Stimulated activated CD4-positive, alpha-beta T cell treated with anti-CD3 and anti-CD28 coated beads, Interleukin-1b, Interleukin-23, amount 100 ng/mL, for 4 hours (primary cell): Measurements from ENCODE around the gene PLXNA2.

Experiments used
- DNase-seq, 2 donors: peaks; one replicate each; pipeline ENCODE4 v3.0.0-alpha.2; 2020; ENCODE audit warnings: low read depth in 2 of 2

PLXNA2 gene

GRCh38 chr1:208242941-208243526 is 1.1 kb downstream of the PLXNA2 start:
- DNase-seq: peak in 1 of 2 donors; percentile 13

GRCh38 chr1:208242146-208242545 is 2.0 kb downstream of the PLXNA2 start:
- no peak for DNase-seq

- DNase-seq: no peak
These were observed 2.7 kb downstream of the PLXNA2 start for GRCh38 chr1:208241512-208241911.

- DNase-seq: no peak
These were observed 3.4 kb downstream of the PLXNA2 start for GRCh38 chr1:208240662-208241355.

- no peak for DNase-seq
These were observed 4.5 kb downstream of the PLXNA2 start for GRCh38 chr1:208239473-208240381.

GRCh38 chr1:208238710-208239472 is 5.3 kb downstream of the PLXNA2 start:
- no peak for DNase-seq

- no peak for DNase-seq
These were observed 6.9 kb downstream of the PLXNA2 start for GRCh38 chr1:208237241-208237640.

GRCh38 chr1:208235982-208236761 is 8.0 kb downstream of the PLXNA2 start:
- no peak for DNase-seq

- DNase-seq: no peak
These were observed 8.7 kb downstream of the PLXNA2 start for GRCh38 chr1:208235356-208235981.

- DNase-seq: no peak
These were observed 9.5 kb downstream of the PLXNA2 start for GRCh38 chr1:208234721-208235120.

GRCh38 chr1:208233978-208234377 is 10.2 kb downstream of the PLXNA2 start:
- no peak for DNase-seq

GRCh38 chr1:208233546-208233945 is 10.6 kb downstream of the PLXNA2 start:
- no peak for DNase-seq

GRCh38 chr1:208232662-208233038 is 11.5 kb downstream of the PLXNA2 start:
- DNase-seq: no peak

GRCh38 chr1:208231881-208232661 is 12.1 kb downstream of the PLXNA2 start:
- no peak for DNase-seq

GRCh38 chr1:208230668-208231529 is 13.3 kb downstream of the PLXNA2 start:
- DNase-seq: no peak

GRCh38 chr1:208228550-208228949 is 15.6 kb downstream of the PLXNA2 start:
- DNase-seq: no peak

- no peak for DNase-seq
These were observed 16.2 kb downstream of the PLXNA2 start for GRCh38 chr1:208228026-208228425.

GRCh38 chr1:208227366-208227765 is 16.8 kb downstream of the PLXNA2 start:
- DNase-seq: no peak
